ENCODE data around the gene MAGOHB.

GRCh38 chr12:10559244-10559643, 54.2 kb downstream of the MAGOHB start:
- TF ChIP-seq CTCF (IDR thresholded peaks at IDR 0.05) (no peak), POLR2A (IDR thresholded peaks at IDR 0.05) (no peak)
